ENCODE data around the gene PRR20G.
"Not testable (repeated sequence)": the region's sequence is repeated elsewhere in the genome, so short reads cannot be mapped to it uniquely, and the experiment has no call there.

The PRR20G gene

DNA sequence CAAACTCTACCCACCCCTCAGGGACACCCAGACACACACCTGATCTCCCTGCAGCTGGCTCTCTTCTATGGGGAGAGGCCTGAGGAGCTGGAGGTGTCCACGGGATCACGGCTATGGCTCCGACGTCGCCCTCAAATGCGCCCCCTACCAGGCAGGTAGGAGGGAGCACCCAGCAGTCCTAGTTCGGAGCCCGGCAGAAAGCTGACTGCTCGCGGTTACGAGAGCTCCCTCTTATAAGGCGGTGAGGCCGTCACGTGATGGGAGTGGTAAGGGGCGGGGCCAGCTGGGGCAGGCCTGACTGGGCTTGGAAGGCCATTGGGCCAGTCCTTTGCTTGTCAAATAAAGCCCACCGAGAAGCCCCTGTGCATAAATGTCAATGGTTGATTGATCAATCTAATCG lies at the start of gene PRR20G:
TSS of gene PRR20G (minus strand) at position 207 of the 400 bp plus-strand sequence. CDS start 681 bp downstream, outside the sequence.
- DNase-seq (ENCODE audit: low spot score): no peak

GRCh38 chr3:127337001-127337400 lies 49.2 kb upstream of the PRR20G start:
- DNase-seq (ENCODE audit: low spot score): no peak

GRCh38 chr3:127336101-127336500 lies 48.3 kb upstream of the PRR20G start:
- DNase-seq (ENCODE audit: low spot score): no peak

GRCh38 chr3:127330385-127330784 lies 42.5 kb upstream of the PRR20G start:
- no peak for DNase-seq (ENCODE audit: low spot score)

- no peak for DNase-seq (ENCODE audit: low spot score)
Observed at GRCh38 chr3:127329631-127330285, 41.9 kb upstream of the PRR20G start.

DNA sequence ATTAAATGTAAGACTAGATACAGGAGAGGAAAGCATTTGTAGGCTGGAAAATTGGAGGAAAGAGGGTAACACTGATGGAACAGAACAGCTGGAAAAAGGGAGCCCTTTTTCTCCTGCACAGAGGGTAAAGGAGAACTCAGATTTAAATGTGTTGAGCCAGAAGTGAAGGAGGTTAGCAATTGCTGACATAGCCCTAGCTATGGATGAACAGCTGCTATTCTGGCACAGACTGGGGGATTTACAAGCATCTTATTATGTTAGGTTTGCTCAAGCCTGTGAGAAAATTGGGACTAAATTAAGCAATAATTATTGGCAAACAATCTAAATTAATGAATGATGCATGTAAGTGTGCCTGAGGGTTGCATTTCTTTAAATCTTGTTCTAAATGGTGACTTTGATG lies 40.6 kb upstream of the PRR20G start:
- DNase-seq (ENCODE audit: low spot score): no peak

DNA sequence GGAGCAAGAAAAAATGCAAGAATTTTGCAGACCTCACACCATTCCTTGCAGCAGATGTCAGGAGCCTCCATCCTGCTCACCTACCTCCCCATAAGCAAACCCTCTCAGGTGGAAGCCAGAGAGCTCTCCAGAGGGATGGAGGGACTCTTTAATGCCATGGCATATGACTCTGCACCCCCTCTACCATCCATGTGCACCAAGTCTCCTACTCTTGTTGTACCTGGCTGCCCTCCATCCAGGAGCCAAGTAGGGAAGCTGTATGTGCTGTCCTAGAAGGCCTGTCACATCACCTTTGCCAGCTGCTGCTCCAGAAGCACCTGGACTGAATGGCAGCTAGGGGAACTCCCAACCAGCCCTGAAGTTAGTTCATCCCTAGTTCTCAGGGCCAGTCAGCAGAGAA lies 38.5 kb upstream of the PRR20G start:
- DNase-seq (ENCODE audit: low spot score): no peak

GRCh38 chr3:127325629-127325961 lies 37.7 kb upstream of the PRR20G start:
- no peak for DNase-seq (ENCODE audit: low spot score)

DNA sequence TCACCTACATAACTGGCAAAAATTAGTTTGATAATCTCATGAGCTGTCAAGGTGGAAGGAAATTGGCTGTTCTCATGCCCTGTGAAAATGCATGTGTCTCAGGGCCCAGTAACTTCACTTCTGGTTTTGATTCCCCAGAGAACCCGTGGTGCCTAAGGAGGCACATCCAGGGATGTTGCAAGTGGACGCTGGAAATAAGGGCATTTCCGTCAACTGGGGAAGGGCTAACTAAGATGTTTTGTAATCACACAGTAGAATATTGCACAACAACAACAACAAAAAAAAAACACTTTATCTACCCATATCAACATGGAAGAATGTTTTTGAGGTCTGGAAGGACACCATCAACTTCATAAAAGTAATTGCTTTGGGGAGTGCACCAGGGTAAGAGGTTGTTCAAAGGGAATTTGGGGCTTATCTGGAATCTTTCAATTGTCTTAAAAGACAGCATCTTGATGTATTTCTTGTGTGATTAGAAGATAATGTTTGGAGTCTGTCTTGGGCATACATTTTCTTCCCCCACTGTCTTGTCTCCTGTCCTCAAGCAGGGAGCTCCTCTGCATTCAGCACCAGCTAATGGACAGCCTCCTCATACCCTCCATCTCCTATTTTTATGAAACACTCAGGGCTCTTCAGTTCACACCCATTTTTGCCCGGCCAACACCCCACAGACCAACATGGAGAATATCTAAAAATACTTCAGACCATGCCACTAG lies 37.2 kb upstream of the PRR20G start:
- DNase-seq (ENCODE audit: low spot score): no peak

GRCh38 chr3:127324076-127324475 lies 36.2 kb upstream of the PRR20G start:
- no peak for DNase-seq (ENCODE audit: low spot score)

GRCh38 chr3:127323581-127323980 lies 35.7 kb upstream of the PRR20G start:
- DNase-seq (ENCODE audit: low spot score): no peak

GRCh38 chr3:127321371-127321770 lies 33.5 kb upstream of the PRR20G start:
- DNase-seq (ENCODE audit: low spot score): no peak

- DNase-seq (ENCODE audit: low spot score): no peak
Observed at GRCh38 chr3:127320529-127321121, 32.8 kb upstream of the PRR20G start.

DNA sequence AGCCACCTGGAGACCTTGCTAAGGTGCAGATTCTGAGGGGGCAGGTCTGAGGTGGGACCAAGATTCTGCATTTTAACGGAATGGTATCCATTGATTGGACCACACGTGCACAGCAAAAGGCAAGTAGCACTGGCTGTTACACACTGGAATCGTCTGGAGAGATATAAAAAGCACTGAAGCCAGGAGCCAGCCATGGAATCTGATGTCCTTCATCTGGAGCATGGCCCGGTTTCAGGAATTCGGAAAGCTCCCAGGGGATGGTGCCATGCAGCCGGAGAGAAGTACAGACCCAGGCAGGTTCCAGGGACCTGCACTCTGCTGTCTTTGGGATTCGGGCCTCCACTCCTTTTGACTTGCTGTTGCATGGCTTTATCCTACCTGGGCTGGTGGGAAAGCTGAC lies 28.8 kb upstream of the PRR20G start:
- no peak for DNase-seq (ENCODE audit: low spot score)

GRCh38 chr3:127312818-127313217 lies 25.0 kb upstream of the PRR20G start:
- no peak for DNase-seq (ENCODE audit: low spot score)

- not testable (repeated sequence) for DNase-seq (ENCODE audit: low spot score)
Observed at GRCh38 chr3:127308821-127309220, 21.0 kb upstream of the PRR20G start.

DNA sequence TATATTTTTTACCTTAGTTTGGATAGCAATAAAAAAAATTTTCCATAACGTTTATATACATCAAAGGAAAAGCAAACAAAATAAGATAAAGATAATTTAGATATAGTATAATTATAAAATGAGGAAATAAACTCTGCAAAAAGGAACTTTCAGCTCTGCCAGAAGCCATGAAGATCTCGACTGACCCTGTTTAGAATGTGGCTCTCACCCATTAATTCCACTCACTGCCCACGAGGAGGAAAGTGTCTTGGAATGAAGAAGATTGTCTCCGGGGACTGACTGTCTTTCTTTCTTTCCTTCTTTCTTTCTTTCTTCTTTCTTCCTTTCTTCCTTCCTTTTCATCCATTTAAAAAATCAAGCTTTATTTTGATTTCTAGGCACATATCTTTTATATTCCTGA lies 20.1 kb upstream of the PRR20G start:
- no peak for DNase-seq (ENCODE audit: low spot score)

- DNase-seq (ENCODE audit: low spot score): no peak
Observed at GRCh38 chr3:127307112-127307835, 19.4 kb upstream of the PRR20G start.

GRCh38 chr3:127306361-127307111 lies 18.7 kb upstream of the PRR20G start:
- DNase-seq (ENCODE audit: low spot score): no peak

GRCh38 chr3:127305499-127306060 lies 17.7 kb upstream of the PRR20G start:
- DNase-seq (ENCODE audit: low spot score): no peak

DNA sequence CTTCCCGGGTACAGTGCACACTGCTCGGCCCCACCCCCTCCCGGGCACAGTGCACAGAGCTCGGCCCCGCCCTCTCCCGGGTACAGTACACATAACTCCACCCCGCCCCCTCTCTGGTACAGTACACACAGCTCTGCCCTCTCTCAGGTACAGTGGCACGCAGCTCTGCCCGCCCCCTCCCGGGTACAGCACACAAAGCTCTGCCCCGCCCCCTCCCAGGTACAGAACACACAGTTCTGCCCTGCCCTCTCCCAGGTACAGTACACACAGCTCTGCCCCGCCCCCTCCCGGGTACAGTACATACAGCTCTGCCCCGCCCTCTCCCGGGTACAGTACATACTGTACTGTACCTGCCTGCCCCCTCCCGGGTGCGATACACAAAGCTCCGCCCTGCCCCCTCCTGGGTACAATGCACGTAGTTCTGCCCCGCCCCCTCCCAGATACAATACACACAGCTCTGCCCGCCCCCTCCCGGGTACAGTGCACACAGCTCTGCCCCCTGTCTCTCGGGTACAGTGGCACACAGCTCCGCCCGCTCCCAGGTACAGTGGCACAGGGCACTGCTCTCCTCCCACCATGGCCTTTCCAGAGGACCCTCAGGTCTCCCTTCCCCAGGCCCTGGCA lies 16.4 kb upstream of the PRR20G start:
- no peak for DNase-seq (ENCODE audit: low spot score)
